ENCODE data around the gene CBX7.

Gene CBX7

DNA sequence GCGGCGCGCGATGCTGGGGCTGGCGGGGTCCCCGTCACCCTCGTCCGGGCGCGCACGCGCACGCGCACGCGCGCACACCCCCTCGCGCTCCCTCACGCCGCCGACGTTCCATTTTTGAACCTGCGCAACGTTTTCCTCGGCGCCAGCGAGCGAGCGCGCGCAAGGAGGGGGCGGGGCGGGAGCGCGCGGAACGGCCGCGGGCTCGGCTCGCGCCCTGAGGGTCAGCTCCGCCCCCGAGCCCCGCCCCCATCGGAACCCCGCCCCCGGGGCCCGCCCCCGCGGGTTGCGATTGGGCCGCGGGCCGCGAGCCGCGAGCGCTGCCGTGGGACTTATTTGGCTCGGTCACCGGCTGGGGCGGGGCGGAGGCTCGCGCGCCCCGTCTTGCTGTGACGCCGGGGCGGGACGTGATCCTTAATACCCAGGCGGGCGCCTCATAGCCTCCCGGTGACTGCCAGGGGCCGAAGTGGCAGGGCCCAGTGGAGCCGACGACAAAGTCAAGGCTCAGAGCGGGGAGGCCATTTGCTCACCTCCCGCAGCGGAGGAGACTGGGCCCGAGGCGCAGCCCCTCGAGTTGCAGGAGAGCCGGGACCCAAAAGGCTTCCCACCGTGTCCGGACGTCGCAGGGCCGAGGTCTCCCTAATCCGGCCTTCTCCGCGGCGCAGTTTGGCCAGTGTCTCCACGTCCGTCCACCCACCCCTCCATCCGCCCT lies at the start of gene CBX7:
TSS of gene CBX7 (minus strand) at position 170 of the 709 bp plus-strand sequence. CDS start 236 bp downstream, outside the sequence.
- DNase-seq: peak; percentile 94

DNA sequence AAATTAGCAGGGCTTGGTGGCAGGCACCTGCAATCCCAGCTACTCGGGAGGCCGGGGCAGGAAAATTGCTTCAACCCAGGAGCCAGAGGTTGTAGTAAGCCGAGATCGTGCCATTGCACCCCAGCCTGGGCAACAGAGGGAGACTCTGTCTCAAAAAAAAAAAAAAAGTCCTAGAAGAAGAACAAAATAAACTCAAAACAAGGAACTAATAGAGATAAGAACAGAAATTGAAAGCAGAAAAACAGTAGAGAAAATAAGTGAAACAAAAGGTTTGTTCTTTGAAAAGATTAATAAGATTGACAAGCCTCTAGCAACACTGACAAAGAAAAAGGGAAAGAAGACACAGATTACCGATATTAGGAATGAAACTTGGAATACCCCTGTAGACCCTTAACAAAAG lies 45.1 kb upstream of the CBX7 start:
- no peak for DNase-seq

DNA sequence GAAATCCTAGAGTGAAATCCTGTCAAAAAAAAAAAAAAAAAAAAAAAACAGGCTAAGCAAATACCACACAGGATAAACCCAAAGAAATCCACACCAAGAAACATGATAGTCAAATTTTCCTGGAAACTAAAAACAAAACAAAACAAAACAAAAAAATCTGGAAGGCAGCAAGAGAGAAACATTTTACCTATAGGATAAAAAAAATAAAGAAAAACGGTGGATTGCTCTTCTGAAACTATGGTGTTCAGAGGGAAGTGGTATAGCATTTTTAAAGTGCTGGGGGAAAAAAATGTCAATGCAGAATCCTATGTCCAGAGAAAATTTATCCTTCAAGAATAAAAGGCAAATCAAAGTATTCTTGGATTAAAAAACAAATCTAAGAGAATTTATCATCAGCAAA lies 41.6 kb upstream of the CBX7 start:
- no peak for DNase-seq

DNA sequence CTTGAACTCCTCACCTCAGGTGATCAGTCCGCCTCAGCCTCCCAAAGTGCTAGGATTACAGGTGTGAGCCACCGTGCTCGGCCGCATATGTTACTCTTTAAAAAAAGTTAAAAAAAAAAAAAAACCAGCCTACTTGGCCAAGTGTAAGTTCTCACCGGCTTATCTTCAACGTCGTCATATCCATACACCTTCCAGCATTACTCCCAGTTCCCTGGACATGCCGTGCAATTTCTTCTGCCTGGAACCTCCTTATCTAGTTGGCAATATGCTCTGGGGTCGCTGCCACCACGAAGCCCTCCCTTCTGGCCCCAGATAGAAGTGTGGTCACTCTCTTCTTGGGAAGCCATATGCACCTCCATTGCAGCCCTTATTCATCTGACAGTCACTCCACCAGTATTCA lies 36.3 kb upstream of the CBX7 start:
- no peak for DNase-seq

DNA sequence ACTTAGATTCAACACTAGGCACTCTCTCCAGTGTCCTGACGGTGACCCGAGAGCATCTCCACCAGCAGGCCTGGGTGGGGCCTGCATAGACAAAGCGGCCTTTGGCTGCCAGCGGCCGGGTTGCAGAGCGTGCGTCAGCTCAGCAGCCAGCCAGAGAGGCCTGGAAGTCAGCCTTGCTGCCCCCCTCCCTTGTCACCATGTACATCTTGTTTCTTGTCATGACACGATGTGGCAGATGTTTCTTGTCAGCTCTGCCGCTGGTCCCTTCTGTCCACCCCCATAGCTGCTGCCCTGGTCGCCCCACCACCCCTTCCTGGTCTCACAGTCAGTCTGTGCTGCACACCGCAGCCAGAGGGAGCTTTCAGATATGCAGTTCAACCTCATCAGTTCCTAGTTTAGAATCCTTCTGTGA lies 33.1 kb upstream of the CBX7 start:
- DNase-seq: no peak

DNA sequence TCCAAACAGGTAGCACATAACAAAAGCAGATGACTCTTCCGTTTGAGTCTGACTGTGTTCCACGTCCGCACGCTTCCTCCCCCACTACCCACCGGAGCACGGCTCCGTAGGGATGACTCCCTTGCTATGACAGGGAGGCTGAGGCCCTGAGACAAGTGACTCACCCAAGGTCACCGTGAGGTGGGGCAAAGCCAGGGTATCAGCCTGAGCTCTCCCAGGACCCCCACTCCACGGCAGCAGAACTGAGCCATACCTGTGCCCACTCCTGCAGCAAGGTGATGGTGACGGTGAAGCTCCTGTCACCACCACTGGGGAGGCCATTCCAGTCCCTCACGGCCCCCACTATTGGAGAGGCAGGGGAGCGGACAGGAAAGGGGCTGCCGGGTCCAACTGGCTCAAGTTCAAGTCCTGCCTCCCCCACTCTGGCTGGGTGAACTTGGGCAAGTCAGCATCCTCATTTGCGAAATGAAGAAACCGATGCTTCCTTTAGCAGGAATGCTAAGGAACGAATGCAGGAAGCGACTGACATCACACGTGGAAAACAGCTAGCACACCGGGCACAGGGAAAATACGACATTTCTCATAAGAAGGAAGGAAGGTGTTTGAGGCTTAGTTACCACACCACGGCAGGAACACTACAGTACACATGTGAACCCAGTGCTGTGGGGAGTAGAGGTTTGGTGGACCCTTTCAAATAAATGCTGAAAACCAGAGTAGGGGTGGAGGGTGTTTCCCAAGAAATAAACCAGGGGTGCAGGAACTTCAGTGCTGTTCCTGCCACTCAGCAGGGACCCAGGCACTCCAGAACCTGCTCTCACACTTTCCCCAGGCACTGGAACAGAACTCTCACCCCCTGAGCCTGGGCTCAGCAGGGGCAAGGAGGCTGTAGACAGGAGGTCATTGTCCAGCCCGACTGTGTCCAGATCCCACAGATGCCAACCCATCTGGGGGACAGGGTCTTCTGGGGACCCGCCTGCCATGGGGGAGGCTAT lies 32.4 kb upstream of the CBX7 start:
- no peak for DNase-seq

DNA sequence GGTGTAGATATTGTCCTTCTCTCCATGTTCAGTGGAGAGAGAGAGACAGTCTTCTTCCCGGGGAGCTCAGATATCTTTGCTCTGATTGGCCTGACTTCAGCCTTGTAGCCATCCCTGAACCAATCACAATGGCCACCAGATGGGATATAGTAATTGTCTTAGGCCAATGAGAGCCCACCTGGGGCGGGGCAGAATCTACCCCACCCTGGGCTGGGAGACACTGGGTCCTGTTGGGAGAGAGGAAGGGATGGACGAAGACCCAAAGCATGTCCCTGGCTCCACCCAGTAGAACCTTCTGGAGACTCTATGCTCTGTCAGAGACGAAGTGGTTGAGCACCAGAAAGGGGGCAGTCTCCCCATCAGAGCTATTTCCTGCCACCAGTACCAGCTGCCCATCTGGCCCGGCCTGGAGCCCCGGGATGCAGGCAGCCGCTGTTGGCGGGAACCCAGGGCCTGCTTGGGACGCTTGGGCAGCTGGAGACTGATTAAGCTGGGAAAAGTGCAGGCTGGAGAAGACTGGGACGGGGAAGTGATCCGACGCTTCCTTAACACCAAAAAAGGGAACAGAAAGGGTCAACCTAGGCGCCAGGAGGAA lies 31.6 kb upstream of the CBX7 start:
- no peak for DNase-seq

DNA sequence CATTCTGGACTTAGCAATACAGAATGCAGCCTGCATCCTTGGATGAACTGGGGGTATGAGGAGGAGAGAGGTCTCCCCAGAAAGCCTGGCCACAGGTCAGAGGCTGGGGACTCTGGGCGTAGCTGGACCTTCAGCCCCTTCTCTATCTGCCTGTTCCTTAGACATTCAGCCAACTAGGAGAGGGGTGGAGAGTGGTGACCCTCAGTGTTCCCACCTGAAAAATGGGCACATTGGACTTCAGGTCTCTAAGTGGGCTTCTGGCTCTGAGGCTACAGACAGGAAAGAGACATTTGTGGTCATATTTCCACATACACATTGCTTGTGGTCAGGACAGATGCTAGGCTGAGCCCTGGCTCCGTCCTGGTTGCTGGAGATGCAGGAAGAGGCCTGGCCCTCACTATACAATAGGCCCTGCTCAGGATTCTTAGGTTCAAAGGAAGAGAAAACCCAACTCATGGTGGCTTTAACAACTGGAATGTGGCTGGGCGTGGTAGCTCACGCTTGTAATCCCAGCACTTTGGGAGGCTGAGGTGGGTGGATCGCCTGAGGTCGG lies 30.1 kb upstream of the CBX7 start:
- DNase-seq: no peak

DNA sequence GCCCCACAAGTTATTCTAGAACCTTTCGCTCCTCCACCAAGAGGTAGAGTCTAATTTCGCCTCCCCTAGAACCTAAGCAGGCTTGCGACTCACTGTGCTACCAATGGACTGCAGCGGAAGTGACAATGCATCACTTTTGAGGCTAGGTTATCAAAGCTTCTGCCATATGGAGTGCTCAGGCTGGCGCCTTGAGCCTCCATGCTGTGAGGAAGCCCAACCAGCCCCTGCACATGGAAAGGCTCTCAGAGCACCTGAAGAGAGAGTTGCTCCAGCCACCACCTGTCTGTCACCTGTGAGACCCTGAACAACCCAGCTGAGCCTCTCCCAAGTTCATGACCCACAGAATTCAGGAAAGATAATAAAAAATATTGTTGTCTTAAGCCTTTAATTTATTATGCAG lies 29.3 kb upstream of the CBX7 start:
- DNase-seq: no peak

DNA sequence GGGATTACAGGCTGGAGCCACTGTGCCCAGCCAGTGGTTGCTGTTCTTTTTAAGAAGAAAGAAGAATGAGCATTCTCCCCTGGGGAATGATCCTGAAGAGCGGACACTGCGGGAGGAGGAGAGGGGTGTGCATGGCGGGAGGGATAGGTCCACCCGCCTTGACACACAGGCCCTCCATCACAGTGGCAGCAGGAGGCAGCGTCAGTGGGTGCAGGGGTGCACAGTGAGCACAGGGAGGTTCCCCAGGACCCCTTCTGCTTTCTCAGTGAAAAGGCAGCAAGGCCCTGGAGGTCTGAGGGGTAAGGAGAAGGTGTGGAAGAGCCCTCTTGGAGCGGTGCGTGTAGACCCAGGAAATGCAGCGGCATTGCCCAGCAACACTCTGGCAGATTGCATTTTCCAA lies 28.9 kb upstream of the CBX7 start:
- no peak for DNase-seq

DNA sequence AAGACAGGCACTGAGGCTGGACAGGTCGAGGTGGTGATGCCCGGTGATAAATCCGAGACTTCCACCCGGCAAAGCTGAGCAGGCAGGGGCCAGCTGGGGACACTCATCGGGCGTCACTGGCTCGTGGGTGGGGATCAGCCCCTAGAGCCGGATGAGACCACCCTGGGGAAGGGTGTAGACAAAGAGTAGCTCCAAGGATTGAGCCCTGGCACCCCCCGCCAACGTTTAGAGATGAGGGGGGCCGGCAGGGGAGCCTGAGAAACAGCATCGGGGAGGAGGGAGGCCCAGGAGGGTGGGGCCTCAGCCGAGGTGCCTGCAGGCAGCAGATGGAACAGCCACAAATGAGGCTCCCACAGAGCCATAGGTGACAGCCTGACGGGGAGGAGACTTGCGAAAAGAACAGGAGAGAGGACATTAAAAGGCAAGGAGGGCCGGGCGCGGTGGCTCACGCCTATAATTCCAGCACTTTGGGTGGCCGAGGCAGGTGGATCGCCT lies 27.4 kb upstream of the CBX7 start:
- DNase-seq: no peak

DNA sequence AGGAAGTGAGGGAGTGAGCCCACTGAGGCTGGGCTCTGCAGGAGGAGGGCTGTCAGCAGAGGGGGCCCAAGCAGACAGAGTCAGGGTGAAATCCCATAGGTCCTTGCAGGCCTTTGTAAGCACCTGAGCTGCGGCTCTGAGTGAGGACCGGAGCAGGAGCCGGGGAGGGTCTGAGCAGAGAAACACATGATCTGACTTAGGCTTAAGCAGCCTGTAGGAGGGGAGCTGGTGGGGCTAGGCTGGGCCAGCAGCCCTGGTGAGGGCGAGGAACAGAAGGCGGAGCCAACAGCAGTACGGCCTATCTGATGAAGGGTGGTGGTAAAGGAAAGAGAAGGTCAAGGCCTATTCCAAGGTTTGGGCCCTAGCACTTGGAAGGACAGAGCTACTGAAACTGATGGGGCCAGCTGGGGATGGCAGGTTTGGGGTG lies 26.9 kb upstream of the CBX7 start:
- DNase-seq: no peak

DNA sequence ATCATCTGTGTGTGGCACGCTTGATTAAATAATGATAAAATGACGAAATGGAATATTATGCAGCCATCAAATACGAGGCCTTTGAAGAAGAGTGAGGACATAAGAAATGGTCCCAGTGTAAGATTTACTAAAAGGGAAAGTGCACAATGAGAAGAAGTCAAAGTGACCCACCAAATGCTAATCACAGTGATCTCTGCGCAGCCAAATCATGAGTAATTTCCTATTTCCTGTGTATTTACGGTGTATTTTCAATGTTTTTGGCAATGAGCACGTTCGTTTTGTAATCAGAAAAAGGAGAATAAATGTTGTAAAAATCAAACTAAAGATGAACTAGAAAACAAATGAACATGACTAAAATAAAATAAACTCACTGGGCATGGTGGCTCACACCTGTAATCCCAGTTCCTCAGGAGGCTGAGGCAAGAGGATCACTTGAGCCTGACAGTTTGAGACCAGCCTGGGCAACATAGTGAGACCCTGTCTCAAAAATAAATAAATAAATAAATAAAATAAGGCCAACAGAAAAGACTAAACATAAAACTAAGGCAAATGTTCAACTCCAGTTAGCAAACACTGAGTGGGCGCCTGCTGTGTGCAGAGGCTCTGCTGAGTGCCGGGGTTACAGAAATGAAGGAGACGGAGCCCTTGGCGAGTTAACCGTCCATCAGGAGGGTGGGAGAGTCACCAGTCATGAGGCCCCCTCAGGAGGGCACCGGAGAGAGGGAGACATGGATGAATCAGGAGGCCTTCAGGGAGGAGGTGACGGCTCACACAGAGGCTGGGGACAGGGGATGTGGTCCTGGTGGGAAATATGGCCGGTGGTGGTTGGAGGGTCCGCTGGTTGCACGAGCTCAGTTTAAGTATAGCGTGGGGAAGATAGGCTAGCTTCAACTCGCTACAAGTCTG lies 26.0 kb upstream of the CBX7 start:
- no peak for DNase-seq

DNA sequence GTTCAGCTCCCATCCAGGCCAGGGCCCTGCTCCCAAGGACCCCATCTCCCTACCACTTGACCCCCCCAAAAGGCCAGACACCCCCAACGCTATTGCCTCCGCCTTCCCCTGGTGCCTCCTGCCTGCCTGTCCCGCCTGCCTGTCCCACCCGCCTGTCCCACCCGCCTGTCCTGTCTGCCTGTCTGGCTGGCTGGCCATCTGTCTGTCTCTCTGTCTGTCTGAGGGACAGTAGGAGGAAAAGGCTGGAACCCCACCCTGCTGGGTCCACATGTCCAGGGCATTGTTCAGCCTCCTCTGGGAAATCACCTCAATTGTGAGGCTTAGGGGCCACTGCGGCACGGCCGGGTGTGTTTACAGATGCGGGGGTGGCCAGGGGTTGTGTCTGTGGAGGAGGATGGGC lies 25.3 kb upstream of the CBX7 start:
- no peak for DNase-seq

DNA sequence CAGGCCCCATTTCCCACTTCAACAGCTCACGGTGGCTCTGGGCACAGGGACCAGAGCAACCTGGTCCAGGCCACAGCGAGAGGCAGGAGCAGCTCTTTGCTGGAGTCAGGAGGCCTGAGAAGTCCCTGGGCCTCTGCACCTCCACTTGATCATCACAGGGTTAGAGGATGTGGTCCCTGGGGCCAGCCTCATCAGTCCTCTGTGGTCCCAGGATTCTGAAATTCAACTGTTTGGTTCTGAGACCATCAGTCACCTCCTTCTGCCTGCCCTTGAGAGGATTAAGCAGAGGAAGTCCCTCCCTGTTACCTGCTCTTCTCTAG lies 24.9 kb upstream of the CBX7 start:
- no peak for DNase-seq

DNA sequence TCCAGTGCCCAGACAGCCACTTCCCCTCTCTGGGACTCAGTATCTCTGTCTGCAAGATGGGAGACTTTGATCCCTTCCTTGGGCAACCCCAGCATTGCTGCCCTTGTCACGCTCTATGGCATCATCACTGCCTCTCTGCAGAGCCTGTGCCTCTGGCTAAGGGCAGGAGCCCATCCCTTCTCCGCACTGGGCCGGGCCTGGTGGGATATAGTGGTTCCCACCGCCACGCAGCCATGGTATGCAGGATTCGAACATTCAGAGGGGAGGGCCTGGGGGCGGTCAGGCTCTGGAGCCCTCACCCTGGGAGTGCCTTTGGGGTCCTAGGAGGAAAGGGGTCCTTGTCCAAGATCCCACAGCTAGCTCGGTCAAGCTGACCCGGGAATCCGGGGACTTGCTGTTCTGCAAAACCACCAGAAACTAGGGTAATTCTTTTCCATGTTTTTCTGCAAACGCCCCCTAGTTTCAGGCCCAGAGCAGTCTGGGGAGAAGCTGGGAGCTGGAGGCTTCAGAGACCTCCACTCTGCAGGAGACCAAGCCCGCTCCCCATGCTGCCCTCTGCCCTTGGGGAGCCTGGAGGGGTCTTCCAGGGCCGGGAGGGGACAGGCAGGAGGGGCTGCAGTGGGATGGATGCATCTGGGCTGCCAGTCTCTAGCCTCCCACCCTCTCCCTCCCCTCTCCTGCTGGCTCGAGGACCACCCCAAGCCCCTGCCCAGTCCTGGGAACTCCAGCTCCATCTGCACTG lies 24.4 kb upstream of the CBX7 start:
- no peak for DNase-seq

DNA sequence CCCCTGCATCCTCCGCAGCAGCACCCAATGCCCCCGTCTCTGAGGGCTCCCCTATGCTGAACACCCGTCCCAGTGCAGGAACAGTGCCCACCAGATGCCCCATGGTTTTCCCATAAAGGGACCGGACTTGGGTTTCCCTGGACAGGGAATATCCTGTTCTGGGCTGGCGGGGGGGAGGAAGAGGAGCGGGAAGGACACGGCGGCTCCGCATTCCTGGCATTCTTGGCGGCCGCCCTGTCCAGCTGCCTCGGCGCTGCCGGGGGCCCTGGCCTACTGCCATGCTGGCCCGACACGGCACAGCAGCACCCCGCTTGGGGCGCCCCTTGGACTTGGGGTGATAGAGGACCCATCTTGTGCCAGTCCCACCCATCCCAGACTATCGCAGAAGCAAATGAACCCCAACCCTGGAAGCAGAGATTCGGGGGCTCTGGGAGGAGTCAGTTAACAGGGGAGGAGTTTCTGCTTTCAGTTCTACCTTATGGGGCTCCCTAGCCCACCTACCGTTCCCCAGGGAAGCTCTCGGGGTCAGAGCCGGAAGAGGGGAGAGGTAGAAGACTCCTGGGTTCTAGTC lies 23.7 kb upstream of the CBX7 start:
- no peak for DNase-seq

DNA sequence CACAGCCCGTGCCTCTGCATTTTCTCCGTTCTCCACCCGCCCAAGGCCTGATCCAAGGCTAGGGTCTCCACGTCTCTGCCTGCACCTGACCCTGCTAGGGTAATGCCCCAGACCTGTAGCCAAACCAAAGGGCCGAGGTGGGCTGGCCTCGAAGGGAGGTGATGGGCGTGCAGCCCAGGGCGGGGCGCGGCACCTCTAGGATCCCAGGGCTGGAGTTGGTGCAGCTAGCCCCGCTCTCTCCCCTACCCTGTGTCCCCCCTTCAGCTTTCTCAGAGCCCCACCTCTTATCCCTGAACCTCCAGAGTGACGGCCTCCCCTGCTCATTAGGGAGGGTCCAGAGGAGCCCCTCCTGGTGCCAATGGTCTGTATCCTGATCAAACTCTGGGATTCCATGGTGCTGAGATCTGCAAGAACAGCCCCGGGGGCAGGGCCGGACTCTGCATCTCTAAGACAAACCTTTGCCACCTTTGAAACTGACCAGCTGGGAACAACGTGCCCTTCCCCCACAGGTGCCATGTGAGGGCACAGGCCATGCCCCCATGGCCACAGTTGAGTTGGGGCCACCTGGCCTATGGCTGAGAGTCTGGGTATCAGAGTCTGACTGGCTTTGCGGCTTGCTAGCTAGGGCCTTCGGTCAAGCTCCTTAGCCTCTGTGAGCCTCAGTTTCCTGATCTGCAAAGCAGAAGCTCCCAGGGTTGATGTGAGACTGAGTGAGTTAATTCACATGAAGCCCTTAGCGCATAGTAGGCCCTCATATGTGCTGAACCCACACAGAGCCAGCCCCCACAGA lies 23.1 kb upstream of the CBX7 start:
- no peak for DNase-seq

DNA sequence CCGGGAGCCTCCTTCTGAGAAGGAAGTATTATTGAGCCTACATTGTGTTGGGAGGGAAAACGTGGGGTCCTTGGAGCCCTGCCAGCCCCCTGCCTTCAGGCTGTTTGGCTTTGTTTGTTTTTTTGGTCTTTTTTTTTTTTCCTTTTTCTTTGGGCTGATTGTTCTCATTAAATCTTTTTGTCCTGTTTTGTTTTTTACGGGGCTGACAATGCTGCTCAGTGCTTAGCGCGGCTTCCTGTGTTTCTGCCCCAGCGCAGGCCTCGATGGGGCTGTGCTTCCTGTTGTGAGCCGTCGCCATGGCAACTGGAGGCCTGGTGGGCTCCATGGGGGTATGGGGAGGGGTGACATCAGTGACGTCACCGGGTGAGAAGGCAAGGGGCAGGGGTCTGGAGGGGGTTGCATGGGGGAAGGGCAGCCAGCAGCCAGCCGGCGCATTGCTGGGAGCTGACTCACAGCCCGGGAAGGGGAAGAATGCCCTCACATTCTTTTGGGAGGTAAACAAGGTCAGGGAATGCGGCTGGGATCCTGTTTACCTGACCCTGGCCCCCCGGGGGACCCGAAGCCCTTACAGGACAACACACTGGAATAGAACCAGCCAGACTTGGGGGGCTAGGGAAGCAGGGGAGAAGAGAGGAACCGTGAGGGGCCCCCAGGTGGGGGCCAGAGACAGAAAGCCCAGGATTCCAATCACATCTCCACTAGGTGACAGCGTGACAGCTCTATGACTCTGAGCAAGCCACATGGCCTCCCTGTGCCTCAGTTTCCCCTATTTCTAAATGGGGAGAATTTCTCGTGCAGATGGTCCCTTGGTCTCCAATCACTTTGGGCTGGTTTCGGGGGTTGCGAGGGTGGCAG lies 22.2 kb upstream of the CBX7 start:
- DNase-seq: peak; percentile 89
